ENCODE measurements around the gene SKIDA1.

SKIDA1 gene

GRCh38 chr10:21528236-21529031 is 3.0 kb upstream of the SKIDA1 start:
- DNase-seq, result no peak

- DNase-seq, result no peak
Observed at GRCh38 chr10:21527598-21528235, 2.2 kb upstream of the SKIDA1 start.

- DNase-seq, result peak in 1 of 2 experiments; percentile 12
Observed at GRCh38 chr10:21526860-21527597, 1.5 kb upstream of the SKIDA1 start.

GRCh38 chr10:21526188-21526859 is 842 bp upstream of the SKIDA1 start:
- peak; percentile 53 to 60 for DNase-seq

GRCh38 chr10:21524526-21525366 is 736 bp downstream of the SKIDA1 start:
- DNase-seq, result no peak

- no peak for DNase-seq
Observed at GRCh38 chr10:21524131-21524525, 1.4 kb downstream of the SKIDA1 start.

- no peak for DNase-seq
Observed at GRCh38 chr10:21523557-21524008, 1.9 kb downstream of the SKIDA1 start.

- no peak for DNase-seq
Observed at GRCh38 chr10:21522631-21523406, 2.7 kb downstream of the SKIDA1 start.

- no peak for DNase-seq
Observed at GRCh38 chr10:21521751-21522533, 3.5 kb downstream of the SKIDA1 start.

GRCh38 chr10:21520949-21521348 is 4.5 kb downstream of the SKIDA1 start:
- DNase-seq, result no peak

GRCh38 chr10:21520509-21520908 is 5.0 kb downstream of the SKIDA1 start:
- DNase-seq, result no peak

GRCh38 chr10:21519941-21520436 is 5.5 kb downstream of the SKIDA1 start:
- DNase-seq, result no peak

- no peak for DNase-seq
Observed at GRCh38 chr10:21519397-21519933, 6.0 kb downstream of the SKIDA1 start.

- DNase-seq, result no peak
Observed at GRCh38 chr10:21518641-21519396, 6.7 kb downstream of the SKIDA1 start.

- DNase-seq, result no peak
Observed at GRCh38 chr10:21518149-21518640, 7.3 kb downstream of the SKIDA1 start.

- DNase-seq, result no peak
Observed at GRCh38 chr10:21517134-21518031, 8.1 kb downstream of the SKIDA1 start.

- DNase-seq, result peak in 1 of 2 experiments; percentile 27
Observed at GRCh38 chr10:21516242-21517131, 9.0 kb downstream of the SKIDA1 start.
